Measurements from ENCODE around the gene BLACAT1.
A peak's percentile ranks its signal among the peaks of the same experiment; 100 is the strongest.

BLACAT1 gene

DNA sequence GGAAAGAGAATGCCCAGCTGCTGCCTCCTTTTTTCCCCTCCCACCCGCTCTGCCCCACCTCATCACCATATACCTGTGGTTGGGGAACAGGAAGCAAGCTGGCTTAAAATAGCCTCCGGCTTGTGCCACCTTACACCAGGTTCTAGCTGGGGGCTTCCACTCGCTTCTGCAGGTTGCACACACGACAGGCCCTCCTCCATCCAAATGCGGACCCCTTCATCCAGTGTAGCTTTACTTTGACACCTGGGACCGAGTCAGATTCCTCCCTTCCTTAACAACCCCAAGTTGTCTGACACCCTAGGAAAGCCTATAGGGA is 14.6 kb downstream of the BLACAT1 start (continued):
- TF ChIP-seq, protein P1, sequence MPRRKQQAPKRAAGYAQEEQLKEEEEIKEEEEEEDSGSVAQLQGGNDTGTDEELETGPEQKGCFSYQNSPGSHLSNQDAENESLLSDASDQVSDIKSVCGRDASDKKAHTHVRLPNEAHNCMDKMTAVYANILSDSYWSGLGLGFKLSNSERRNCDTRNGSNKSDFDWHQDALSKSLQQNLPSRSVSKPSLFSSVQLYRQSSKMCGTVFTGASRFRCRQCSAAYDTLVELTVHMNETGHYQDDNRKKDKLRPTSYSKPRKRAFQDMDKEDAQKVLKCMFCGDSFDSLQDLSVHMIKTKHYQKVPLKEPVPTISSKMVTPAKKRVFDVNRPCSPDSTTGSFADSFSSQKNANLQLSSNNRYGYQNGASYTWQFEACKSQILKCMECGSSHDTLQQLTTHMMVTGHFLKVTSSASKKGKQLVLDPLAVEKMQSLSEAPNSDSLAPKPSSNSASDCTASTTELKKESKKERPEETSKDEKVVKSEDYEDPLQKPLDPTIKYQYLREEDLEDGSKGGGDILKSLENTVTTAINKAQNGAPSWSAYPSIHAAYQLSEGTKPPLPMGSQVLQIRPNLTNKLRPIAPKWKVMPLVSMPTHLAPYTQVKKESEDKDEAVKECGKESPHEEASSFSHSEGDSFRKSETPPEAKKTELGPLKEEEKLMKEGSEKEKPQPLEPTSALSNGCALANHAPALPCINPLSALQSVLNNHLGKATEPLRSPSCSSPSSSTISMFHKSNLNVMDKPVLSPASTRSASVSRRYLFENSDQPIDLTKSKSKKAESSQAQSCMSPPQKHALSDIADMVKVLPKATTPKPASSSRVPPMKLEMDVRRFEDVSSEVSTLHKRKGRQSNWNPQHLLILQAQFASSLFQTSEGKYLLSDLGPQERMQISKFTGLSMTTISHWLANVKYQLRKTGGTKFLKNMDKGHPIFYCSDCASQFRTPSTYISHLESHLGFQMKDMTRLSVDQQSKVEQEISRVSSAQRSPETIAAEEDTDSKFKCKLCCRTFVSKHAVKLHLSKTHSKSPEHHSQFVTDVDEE (CRISPR knock-in tag; IDR thresholded peaks at IDR 0.05) = no peak

DNA sequence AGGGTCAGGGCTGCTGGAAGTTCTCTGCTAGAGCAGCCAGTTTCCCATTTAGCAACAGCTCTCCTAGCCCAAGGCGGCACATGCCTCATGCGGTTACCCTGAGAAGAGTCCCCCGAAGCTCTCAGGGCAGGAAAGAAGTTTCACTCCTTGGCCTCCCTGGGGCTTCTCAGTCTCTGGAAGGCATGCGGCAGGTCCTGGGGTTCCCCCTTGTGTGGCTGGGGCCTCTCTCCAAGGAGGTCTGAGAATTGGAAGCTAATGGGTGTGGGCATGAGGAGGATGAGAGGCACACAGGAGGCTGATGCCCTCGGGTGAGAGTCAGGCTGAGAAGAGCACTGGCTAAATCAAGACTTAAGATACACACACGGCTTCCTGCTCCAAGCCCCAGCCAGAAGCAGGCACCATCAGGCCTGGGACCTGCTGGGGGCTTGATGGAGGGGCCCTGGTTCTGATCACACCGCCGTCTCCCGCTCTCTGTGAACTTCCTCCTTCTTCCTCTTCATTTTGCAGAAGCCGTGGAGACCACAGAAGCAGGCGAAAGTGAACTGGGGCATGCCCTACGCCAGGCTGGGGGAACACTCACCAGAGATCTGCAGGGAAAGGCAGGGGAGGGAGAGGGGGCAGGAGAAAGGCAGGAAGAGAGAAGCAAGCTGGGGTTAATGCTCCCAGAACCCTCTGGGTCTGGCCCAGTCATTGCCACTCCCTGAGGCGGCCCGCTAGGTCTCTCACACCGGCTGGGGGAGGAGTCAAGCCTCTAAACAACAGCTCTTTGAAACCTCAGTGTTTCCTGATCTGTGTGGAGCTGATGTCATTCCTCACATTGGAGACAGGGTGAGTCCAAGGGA is 15.1 kb downstream of the BLACAT1 start:
- ATAC-seq = no peak; the same call in 2 of the 3 replicates
- TF ChIP-seq GLIS3 (CRISPR knock-in tag; IDR thresholded peaks at IDR 0.05) (no peak), SNAI2 (CRISPR knock-in tag; IDR thresholded peaks at IDR 0.05) (no peak)

DNA sequence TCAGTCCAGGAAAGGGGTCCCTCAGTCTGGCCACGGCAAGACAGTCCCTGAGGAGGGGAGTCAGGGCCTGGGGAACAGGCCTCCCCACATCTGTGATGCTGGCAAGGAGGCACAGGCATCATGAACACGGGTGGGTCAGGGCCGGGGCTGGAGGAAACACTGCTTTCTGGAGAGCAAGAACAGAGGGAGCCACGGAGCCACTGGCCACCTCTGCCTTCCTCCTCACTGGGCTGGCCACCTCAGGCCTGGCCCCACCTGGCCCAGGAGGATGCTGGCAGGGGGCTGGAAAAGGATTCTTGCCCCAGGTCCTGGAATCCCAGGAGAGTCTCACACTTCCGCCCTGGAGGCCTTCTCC is 15.7 kb downstream of the BLACAT1 start:
- ATAC-seq = no peak
- TF ChIP-seq ZC3H10 (CRISPR knock-in tag; IDR thresholded peaks at IDR 0.05) (no peak), OSR1 (CRISPR knock-in tag; IDR thresholded peaks at IDR 0.05) (no peak), CSDC2 (CRISPR knock-in tag; IDR thresholded peaks at IDR 0.05) (no peak), ZNF8 (CRISPR knock-in tag; IDR thresholded peaks at IDR 0.05) (no peak), ISL1 (CRISPR knock-in tag; IDR thresholded peaks at IDR 0.05) (no peak), ZFP3 (CRISPR knock-in tag; IDR thresholded peaks at IDR 0.05) (no peak), ZNF565 (CRISPR knock-in tag; conservative IDR thresholded peaks at IDR 0.05; ENCODE audit: low read depth) (no peak), ESRRG (CRISPR knock-in tag; IDR thresholded peaks at IDR 0.05) (no peak), ZFP30 (CRISPR knock-in tag; IDR thresholded peaks at IDR 0.05) (no peak), RARB (CRISPR knock-in tag; IDR thresholded peaks at IDR 0.05) (no peak), BACH2 (CRISPR knock-in tag; IDR thresholded peaks at IDR 0.05; ENCODE audit: borderline replicate concordance) (no peak), SNAI2 (CRISPR knock-in tag; IDR thresholded peaks at IDR 0.05) (no peak), TOX (CRISPR knock-in tag; IDR thresholded peaks at IDR 0.05; ENCODE audit: borderline replicate concordance) (no peak)
- TF ChIP-seq, protein P2, sequence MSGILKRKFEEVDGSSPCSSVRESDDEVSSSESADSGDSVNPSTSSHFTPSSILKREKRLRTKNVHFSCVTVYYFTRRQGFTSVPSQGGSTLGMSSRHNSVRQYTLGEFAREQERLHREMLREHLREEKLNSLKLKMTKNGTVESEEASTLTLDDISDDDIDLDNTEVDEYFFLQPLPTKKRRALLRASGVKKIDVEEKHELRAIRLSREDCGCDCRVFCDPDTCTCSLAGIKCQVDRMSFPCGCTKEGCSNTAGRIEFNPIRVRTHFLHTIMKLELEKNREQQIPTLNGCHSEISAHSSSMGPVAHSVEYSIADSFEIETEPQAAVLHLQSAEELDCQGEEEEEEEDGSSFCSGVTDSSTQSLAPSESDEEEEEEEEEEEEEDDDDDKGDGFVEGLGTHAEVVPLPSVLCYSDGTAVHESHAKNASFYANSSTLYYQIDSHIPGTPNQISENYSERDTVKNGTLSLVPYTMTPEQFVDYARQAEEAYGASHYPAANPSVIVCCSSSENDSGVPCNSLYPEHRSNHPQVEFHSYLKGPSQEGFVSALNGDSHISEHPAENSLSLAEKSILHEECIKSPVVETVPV (CRISPR knock-in tag; IDR thresholded peaks at IDR 0.05) = no peak
- TF ChIP-seq, protein P3, sequence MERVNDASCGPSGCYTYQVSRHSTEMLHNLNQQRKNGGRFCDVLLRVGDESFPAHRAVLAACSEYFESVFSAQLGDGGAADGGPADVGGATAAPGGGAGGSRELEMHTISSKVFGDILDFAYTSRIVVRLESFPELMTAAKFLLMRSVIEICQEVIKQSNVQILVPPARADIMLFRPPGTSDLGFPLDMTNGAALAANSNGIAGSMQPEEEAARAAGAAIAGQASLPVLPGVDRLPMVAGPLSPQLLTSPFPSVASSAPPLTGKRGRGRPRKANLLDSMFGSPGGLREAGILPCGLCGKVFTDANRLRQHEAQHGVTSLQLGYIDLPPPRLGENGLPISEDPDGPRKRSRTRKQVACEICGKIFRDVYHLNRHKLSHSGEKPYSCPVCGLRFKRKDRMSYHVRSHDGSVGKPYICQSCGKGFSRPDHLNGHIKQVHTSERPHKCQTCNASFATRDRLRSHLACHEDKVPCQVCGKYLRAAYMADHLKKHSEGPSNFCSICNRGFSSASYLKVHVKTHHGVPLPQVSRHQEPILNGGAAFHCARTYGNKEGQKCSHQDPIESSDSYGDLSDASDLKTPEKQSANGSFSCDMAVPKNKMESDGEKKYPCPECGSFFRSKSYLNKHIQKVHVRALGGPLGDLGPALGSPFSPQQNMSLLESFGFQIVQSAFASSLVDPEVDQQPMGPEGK (CRISPR knock-in tag; IDR thresholded peaks at IDR 0.05; ENCODE audit: borderline replicate concordance) = no peak

DNA sequence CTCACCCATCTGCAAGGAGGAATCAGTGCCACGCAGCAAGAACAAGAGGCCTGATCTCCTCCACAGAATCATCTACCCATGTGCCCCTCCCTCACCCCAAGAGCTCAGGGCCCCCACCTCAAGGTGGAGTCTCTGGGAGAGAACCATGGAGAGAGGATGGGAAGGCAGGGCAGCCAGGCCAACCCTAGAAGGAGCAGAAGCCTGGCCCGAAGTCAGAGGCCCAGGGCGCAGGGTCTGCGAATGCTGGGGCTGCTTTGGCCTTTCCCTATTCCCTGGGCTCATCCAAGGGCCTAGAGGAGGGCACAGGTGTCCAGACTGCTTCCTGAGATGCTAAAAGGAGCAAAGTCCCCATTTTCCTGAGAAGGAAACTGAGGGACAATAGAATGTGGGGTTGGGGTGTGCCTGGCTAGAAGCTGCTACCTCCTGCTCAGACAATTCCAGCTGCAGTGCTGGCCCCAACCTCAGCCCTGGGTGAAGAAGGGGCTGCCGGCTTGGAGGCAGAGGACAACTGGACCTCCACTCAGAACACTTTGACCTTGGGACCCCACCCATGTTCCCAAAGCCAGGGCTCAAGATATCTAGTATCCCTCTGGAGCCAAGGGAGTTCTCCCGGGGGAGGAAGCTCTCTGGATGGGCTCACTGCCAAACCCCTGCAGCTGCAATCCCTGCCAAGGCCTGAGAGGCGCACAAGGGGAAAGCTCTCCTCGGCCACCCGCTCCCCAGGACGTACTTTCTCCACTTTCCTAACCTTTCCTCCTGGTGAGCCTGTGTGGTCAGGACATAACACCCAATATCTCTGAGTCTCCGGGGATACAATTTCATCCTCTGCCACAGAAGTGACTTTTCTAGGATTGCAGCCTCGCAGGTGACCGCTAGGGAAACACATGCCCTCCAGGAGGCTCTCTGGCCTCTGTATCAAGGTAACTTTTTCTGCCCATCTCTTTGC is 17.4 kb downstream of the BLACAT1 start:
- peak; percentile 86 for ATAC-seq
- TF ChIP-seq ZFP3 (CRISPR knock-in tag; IDR thresholded peaks at IDR 0.05) (no peak), ESRRG (CRISPR knock-in tag; IDR thresholded peaks at IDR 0.05) (no peak), TCF4 (CRISPR knock-in tag; IDR thresholded peaks at IDR 0.05; ENCODE audit: borderline replicate concordance) (no peak)

DNA sequence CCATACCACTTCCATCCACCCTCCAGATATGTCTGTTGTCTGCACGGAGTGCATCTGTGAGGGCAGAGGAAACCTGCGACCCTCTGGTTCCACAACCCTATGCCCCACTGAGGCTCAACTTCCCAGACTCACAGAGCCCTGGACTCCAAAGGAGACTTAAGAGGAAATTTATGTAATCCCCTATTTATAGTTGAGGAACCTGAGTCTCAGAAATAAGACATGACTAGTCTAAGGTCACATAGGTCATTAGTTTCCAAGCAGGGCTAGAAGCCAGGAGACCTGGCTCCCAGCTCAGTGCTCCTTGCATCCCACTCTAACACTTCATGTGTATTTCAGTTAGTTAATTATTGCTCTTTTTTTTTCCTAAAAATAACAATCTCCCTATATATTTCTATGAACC is 18.3 kb downstream of the BLACAT1 start:
- ATAC-seq = no peak
- no peak for TF ChIP-seq OSR1 (CRISPR knock-in tag; IDR thresholded peaks at IDR 0.05)
- no peak for TF ChIP-seq ZNF565 (CRISPR knock-in tag; conservative IDR thresholded peaks at IDR 0.05; ENCODE audit: low read depth)
